Activated CD8-positive, alpha-beta memory T cell treated with anti-CD3 and anti-CD28 coated beads, Interleukin-2, amount 50 U/mL, for 24 hours (primary cell): ENCODE data around the gene MFF.
"Not testable (repeated sequence)": the region's sequence is repeated elsewhere in the genome, so short reads cannot be mapped to it uniquely, and the experiment has no call there.

Experiments
- DNase-seq: peaks from one replicate; pipeline ENCODE4 v3.0.0-alpha.2; 2020; ENCODE audit errors: extremely low read depth

The MFF gene

DNA sequence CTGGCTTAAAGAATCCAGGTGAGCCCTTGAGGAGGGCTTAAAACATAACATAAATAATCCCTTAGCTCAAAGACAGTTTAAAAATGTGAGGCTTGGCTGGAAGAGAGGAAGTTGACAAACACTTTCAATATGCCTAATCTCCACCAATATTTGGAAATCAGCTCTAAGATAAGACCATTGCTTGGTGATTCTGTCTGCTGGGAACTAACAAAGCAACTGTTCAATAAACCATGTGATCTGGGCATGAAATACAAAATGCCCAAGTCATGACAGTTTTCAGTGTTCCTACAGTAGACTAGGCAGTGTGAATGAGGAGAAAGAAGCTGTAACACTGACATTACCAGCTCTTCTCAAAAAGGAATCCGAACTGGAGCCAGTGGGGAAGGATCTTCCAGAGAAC lies 10.7 kb downstream of the MFF start:
- DNase-seq = no peak

DNA sequence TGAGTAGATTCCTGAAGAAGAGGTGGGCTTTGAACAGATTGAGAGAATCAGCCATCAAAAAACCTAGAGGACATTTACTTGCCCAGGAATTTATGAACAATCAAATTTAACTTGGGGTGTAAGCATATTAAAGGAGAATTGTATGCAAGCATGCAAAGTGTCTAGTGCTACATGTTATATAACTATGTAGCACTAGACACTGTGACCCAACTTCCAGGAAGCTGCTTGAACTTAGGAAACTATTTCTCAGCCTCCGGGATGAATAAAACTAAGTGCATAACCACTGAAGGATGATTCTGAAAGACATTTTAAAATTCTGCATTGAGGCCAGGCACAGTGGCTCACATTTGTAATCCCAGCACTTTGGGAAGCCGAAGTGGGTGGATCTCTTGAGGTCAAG lies 12.4 kb downstream of the MFF start:
- DNase-seq = no peak

DNA sequence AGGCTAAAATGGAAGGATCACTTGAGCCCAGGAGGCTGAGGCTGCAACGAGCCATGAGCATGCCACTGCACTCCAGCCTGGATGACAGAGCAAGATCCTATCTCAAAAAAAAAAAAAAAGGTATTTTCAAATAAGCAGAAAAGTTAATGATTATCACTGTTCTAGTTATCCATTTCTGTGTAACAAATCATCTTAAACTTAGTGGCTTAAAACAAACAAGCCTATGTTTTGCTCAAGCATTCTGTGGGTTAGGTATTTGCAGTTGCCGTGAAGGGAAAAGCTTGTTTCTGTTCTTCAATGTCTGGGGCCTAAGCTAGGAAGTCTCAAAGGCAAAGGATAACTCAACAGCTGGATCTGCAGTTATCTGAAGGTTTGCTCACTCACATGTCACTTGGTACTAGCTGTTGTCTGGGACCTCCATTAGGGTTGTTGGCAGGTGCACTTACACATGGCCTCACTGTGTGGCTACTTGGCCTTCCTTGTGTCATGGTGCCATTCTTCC lies 14.1 kb downstream of the MFF start:
- no peak for DNase-seq

DNA sequence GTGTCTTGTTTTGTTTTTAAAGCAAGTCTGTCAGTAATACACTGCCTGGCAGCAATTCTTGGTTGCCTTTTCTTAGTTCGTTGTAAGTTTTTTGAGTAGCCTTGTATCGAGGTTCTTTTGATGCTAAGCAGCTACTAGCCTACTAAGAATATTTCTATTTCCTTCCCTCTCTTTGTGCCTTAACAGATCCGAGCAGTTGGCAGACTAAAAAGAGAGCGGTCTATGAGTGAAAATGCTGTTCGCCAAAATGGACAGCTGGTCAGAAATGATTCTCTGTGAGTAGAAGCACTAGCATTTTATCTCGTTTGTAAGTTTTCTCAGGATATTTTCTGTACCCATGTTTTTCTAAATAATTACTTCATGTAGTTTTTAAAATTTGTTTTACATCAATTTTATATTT lies 15.1 kb downstream of the MFF start:
- no peak for DNase-seq

DNA sequence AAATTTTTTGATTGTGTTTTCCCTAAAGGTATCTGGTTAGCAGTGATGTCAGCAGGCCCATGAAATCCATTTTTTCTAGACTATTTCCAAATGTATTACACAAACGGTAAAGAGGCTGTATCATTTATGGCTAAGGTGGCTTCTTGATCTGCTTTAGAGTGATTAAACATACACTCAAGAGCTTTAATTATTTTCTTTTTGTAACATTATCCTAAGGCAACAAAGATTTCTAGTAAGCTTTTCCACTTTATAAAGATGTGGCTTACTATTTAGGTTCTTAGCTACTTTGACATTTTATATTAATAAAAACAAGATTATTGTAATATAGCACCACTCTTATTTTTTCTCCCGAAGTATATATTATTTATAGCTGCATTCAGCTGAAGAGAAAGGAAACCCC lies 16.5 kb downstream of the MFF start:
- DNase-seq = no peak

DNA sequence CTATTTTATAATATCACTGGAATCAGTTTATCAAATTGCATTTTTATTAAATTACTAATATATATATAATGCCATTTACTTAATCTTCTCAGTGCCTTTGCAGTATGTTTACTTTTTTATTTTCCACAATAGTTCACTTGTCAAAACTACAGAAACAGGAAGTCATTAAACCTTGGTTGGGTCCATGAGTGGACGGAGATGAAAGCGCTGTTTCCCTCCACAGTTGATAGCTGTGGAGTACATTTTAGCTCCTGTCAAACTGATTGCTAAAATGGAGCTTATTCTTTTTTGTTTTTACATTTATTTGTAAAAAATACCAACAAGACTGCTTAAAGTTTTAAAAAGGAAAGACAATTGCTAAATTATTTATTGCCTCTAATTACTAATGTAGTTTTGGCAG lies 19.2 kb downstream of the MFF start:
- DNase-seq = no peak

DNA sequence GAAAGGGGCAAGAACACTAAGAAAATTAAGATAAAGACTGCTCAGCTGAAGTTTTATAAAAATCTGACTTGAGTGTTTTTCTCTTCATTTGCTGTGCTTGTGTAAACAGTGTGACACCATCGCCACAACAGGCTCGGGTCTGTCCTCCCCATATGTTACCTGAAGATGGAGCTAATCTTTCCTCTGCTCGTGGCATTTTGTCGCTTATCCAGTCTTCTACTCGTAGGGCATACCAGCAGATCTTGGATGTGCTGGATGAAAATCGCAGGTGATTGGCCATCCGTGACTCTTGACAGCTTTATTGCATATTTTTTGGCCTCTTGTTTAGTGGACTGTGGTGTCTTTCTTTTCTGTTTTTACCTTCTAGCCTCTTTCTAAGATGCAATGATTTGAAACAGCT lies 22.1 kb downstream of the MFF start:
- DNase-seq = no peak

DNA sequence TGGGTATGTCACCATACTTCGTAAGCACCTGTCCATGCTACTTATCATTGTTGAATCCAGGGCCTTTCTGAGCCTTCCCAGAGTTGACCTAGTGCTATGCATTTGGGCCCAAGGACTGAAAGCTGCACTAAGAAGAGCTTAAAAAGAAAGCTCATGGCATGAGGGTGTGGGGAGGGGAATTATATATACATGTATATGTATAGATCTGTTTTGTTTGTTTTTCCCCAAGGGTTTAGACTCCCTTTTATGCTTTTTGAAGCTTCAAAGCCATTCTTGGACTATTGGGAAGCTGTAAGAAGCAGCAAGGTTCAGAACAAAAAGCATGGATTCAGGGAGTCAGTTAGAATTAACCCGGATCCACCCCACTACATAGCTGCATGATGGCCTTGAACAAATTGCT lies 23.3 kb downstream of the MFF start:
- no peak for DNase-seq

DNA sequence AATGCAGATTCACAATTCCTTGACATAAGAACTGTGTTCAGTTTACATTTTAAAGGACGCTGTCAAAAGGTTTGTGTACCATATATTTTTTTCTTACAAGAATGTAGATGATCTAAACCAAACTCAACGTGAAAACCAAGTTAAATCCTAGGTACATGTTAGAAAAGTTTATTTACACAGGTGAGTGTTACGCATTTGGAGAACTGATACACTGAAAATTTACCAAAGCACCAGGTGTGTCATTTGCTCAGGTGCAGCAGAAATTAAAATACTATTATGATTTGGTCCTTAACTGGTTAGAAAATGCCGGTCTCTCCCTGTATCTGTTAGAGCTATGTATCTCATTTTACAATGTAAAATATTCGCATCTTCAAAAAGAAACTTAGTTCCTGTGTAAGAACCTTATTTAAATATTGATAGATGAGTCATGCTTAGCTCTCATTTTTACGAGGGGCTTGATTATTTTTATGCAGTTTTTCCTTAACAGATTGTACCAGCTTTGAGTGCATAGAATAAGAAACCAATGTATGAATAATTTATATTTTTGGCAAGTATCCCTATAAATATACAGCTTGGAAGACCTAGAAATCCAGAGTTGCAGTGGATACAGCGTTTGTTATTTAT lies 25.1 kb downstream of the MFF start:
- DNase-seq = no peak

DNA sequence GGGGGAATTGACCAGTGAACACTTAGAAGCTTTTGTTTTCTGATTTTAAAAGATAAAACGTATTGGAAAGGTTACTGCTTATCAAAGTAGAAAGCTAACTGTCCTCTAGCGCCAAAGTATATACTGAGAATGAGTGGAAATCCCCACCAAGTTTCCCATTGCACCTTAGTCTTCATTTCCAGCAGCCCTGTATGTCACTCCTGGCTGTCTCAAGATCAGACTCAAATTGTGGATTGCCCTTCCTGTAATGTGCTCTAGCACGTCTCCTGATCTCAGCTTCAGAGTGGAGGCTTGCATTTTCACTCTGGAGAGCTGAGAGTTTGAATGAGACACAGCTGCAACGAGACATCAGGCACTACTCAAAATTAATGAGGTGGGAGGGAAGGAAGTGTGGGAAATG lies 26.6 kb downstream of the MFF start:
- DNase-seq = no peak

DNA sequence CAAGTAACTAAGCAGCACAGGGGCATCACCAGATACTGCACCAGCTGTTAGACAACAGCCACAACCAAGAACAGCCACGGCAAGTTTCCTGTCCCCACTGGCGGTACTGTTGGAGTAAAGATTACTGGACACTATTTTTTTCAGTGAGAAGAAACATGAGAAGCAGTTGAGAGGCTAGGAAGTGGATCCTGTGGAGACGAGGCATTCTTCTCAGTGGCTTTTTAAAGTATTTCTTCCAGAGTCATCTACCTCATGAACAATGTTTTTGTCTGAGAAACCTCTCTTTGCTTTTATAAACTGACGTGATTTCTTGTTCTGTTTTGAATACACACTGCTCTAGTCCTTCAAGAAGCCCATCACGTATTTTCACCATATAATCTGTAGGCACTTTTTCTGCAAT lies 35.3 kb downstream of the MFF start:
- DNase-seq = no peak

DNA sequence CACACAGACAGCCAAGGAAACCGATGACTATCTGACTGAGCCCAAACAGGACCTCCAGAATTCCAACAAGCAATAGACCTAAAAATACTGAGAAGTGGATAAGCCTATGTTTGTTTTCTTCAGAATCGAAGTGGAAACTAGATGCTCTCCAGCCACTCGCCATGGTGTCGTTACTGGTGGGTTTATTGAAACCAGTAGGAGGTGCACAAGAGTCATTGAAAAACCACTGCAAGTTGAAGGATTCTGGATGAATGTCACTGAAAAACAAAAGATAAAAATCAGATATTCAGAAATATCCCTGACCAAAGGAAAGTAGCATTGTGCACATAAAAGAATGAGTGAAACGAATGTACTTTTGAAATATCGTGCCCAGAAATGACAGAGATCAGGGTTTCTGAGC lies 38.7 kb downstream of the MFF start:
- DNase-seq = no peak

DNA sequence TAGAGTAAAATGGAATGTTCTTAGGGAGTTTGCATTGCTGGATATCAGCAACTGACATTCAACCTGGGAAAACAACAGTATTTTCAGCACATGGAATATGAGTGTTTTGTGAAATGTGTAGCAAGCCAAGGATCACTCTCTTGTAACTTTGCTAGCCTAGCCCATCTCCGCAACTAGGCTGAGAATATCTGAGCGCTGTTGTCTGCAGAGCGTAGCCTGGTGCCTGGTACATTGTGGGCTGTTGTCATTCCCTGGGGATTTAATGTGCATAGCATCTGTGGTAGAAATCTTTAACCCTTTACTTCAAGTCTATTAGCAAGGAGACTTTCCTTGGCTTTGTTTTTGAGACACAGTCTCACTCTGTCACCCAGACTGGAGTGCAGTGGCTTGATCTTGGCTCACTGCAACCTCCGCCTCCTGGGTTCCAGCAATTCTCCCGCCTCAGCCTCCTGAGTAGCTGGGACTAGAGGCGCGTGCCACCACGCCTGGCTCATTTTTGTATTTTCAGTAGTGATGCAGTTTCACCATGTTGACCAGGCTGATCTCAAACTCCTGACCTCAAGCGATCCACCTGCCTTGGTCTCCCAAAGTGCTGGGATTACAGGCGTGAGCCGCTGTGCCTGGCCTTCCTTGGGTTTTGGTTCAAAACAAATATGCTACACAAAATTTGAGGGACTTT lies 39.7 kb downstream of the MFF start:
- DNase-seq = not testable (repeated sequence)

DNA sequence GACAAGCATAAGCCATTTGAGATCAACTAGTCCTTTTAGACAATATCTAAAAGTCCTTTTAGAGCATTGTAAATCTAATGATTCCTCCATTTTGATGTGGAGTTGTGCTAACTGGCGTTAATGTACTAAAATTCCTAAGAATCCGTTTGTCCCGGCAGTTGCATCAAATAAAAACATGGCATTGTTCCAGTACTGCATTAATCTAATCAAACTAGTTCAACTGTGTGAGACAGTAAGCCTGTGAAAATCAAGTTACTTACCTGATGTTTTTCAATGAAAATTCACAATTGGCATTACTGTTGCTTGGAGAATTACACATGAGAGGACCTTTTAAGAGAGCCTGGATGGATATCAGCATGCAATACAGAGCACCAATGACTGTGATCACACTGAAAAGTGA lies 40.8 kb downstream of the MFF start:
- DNase-seq = no peak

DNA sequence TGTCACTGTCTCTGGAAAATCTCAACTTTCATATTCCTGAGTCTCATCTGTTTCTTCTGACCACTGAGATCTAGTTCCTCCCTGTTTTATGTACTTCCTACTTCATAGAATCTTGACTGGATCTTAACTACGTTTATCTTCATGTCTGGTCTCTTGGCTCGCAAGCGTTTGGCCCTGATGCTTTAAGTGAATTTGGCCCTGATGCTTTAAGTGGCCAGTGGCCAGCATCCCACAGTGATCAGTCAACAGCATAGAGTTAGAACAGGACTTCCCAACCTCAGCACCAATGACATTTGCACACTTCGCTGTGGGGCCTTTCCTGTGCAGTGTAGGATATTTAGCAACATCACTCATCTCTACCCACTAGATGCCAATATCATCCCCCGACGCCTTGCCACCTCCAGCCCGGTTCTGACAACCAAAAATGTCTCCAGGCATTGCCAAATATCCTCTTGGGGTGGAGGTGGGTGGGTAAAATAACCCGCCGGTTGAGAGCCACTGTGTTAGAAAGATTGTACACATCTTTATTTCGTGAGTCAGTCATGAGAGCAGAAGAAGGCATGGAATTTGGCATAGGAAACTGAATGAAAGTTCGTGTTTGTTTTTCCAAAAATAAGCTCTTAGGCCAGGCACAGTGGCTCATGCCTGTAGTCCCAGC lies 41.8 kb downstream of the MFF start:
- no peak for DNase-seq

DNA sequence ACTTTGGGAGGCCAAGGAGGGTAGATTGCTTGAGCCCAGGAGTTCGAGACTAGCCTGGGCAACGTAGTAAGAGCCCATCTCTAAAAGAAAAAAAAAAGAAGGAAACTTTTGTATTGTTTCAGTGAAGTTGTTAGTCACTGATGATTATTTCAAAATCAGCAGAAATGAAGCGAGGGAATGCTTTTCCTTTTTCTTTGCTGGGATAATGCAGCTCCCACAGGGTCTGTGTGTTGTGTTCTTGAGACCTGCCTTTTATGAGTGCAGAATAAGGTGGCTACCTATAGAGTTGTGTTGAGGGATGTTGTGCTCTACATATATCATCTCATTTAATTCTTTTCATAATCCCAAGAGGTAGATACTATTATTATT lies 42.4 kb downstream of the MFF start:
- DNase-seq = no peak

DNA sequence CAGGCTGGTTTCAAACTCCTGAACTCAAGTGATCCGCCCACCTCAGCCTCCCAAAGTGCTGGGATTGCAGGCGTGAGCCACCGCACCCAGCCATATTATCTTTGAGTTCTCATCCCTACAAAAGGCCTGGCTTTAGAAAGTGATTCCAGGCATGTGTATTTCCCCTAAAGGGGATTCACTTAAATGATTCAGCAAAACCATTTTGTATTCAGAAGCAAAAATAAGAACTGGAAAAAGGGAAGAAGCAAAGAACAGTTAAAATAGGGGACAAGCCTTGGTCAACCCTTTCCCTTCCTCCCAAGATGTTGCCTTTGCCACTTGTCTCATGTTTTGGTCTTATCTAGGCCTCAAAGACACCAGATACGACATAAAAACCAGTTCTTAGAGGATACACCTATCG lies 43.5 kb downstream of the MFF start:
- no peak for DNase-seq

DNA sequence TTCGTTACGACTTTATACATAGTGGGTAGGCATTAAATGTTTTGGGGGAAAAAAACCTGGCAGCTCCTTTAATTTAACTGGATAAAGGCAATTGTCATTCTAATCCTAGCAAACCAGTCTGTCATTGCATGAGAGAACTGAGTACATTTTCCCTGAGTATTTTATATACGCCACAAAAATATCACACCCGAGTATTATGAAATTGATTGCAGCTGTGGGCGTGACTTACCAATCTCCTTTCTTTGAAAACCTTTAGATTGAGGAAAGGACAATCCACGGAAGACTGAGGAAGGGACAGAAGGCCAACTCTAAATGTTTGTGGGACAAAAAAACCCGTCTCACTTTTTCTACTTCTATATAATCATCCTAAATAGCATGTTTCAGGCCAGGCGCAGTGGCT lies 45.0 kb downstream of the MFF start:
- no peak for DNase-seq

DNA sequence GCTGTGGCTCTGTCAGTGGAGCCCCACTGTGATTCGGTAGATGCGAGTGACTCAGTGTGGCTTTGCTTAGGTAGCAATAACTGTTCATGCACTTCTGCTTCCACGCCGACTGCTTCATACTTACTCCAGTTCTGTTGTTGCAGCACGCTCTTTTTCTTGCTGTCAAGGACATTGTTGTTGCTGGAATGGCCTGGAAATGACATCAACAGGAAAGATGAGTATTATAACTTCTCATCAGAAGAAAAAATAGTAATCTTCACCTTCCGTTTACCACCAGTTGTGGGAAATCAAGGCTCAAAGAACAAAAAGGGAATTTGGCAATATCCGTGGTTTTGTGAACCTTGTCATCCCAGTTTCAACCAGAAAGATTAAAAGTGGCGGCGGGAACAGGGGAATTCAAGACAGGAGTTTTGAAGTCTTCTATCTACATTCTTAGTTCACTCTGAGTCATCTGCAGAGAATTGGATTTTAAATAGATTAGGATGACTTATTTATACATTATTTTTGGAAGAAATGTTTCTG lies 45.8 kb downstream of the MFF start:
- no peak for DNase-seq

DNA sequence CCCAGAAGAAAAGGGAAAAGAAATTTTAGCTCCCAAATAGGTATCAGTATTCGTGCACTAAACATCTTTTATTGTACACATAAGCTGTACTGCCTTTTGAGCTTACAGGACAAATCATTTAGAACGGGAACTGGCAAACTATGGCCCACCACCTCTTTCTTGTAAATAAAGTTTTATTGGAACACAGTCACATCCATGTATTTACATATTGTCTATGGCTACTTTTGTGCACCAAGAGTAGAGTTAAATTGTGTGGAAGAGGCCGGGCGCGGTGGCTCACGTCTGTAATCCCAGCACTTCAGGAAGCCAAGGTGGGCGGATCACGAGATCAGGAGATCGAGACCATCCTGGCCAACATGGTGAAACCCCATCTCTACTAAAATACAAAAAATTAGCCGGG lies 48.3 kb downstream of the MFF start:
- no peak for DNase-seq

DNA sequence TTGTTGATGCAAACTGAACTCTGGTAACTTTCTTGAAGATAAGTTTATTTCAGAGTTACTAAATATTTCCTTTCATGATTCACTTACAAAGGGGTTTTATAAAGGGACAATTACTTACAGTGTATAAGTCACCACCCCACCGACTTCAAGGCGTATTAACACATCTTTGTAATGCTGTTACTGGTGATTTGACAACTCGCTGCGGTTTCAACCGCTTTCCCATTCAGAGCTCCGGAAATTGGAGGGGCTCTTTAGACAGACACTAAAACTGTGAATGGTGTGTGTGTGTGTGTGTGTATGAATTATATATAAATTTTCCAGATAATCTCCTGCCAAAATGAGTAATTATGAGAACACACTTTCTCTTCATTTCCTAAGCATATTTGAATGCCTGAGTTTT lies 49.1 kb downstream of the MFF start:
- DNase-seq = peak; percentile 21

DNA sequence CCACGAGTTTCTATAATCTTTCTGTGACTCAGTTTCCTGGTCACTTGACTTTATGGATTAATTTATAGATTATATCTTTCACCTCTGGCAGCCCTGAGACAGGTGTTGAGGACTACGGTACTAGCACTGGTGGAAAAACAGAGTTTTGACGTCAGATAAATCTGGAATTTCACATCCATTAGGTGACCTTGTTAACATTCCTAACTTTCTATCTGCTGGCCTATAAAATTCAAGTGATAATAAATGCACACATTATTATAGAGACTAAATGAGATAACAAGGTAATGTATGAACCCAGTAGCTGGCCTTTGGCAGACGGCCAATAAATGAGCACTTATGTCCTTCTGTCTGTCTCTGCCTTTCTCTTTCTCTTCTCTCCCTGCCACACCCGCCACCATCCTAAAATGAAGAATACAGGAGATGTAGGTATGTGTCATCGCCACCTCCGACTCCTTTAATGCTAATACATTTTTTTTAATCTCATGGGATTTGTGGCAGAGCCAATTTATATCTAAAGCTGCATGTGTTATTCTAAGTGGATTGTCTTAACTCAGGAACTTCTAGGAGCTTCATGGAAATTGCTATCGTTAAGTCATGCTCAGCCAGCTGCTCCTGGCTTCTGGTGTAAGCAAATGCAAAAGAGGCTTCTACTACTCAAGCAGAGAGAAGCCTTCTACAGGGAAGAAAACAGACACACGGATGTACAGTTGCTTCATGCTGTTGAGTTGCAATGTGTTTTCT lies 51.8 kb downstream of the MFF start:
- no peak for DNase-seq
